ENCODE measurements around the gene DPP6.

DNA sequence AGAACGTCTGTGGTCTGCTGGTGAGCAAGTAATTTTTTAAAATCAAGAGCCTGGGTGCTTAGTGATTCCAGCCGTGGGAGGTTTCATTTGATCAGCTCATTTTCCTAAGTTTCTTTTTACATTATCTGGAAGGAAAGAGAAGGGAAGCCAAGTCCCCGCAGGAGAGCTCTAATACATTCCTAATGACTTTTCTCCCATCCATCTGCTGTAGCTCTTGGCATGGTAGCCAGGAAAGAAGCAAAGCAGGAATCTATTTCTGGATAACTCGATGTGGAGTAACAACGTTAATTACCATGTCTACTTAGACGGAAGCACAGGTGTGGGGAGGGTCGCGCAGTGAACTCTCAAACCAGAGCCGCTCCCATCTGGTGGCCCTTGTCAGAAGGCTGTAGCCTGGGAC lies 828.8 kb downstream of the DPP6 start:
- no peak for TF ChIP-seq CTCF (conservative IDR thresholded peaks at IDR 0.05; ENCODE audit: low read depth, low read length)
- TF ChIP-seq EZH2phosphoT487 (IDR thresholded peaks at IDR 0.05; ENCODE audit: borderline replicate concordance, low read length), result no peak
